ENCODE results near the gene NUP214.

NUP214 gene

DNA sequence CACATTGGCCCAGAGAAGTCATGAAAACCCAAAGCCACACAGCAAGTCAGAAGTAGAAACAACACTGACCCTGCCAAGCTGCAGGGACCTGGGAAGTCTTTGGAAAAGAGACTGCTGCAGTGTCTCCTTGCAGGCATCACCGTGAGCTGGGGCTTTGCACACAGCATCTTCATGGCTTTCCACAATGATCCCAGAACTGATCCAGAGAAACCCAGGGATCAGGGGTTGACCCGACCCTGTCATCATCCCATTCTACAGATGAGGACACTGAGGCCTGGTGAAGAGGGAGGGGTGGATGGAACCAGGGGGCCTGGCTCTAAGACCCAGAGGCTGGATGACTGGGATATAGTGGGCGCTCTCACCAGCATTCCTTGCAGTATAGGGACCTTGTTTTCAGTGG lies 155.3 kb downstream of the NUP214 start:
- DNase-seq, result no peak

DNA sequence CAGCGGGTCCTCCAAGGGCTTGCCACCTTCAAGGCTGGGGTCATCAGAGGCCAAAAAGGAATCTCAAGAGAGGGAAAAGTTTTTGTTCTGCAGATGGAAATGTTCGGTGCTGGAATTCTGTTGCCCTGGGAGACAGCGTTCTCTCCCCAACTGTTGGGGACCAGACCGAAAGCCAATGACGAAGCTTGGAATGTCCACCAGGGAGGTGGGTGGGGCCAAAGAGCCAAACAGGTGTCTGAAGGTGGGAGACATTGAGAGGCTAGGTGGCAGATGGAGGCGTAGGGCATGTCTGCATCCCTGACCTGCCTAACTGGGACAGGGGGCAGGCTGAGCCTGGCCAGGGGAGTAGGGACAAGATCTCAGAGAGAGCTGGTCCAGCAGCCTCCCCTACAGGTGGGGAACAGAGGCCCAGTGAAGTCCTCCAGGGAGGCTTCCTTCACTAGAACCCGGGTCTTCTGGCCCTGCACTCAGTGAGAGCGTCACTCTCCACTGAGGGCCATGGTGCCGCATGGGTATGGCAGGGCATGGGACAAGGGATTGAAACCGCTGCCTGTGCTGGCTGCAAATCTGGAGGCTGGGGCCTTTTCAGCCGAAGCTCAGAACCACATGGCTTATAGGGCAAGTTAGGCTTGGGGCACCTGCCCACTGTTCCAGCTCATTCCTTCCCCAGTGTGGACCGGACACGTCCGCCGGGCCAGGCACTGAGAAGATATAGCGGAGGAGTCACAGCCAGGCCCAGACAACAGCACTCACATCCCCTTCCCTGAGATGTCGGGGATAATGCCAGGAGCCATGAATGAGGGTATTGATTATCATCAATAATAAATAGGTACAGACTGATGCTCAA lies 156.0 kb downstream of the NUP214 start:
- DNase-seq, result no peak

DNA sequence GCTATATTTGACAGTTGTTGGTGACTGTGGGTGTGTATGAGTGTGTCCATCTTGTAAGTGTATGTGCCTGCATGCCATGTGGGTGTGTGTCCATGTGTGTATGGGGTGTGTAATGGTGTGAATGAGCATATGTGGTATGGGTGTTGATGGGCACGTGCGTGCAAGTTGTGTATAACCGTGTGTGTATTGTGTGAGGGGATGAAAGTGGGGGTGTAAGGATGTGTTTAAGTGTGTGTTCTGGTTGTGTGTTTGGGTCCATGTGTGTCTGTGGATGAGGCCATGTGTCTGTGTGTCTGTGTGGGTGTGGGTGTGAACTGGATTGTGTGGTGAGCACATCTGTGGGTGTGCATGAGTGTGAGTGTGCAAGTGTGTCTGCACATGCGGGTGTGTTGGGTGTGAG lies 156.8 kb downstream of the NUP214 start:
- DNase-seq, result no peak

DNA sequence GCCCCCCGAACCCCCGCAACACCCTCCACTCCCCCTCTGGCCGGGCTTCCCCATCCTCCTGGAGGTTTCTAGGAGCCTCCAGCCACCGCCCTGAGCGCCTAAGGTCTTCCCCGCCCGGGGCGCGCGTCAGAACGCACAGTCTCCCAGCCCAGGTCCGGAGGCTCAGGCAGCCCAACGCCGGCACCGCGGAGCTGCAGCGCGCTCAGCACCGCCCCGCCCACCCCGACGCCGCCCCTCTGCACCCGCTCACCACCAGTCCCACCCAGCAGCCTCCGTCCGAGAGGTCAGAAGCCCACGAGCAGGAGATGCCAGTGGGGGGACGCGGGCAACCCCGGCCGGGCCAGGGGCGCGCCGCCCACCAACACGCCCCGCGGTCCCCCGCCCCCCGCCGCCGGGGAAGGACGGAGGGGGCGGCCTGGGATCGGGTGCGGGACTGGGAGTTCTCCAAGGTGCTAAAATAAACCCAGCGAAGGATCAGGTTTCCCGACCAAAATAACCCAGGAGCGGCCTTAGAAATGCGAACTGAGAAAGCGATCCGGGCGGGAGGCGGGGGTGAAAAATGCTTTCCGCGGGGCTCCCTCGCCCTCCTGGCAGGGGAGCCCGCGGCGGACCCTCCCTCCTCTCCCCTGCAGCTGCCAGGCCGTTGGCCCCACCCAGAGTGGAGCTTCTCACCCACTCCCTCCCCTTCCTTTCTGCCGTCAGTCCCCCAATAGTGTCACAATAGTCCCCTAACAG lies 157.5 kb downstream of the NUP214 start:
- DNase-seq, result no peak
